ENCODE data around the gene PTPRB.

DNA sequence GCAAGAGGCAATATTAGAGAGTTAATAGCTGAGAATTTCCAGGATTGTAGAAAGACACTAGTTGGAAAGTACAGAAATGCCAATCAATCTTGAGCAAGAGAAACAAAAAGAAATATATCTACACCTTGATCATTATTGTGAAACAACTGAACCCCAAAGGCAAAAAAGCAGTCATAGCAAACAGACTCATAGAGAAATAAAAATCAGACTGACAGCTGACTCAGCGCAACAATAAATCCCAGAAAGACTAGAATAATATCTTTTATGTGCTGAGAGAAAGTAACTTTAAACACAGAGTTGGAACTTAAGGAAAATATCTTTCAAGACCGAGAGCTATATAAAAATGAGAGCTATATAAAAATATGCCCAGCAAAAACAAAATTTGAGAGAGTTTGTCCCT, 52.9 kb downstream of the PTPRB start:
- TF ChIP-seq, protein P1, sequence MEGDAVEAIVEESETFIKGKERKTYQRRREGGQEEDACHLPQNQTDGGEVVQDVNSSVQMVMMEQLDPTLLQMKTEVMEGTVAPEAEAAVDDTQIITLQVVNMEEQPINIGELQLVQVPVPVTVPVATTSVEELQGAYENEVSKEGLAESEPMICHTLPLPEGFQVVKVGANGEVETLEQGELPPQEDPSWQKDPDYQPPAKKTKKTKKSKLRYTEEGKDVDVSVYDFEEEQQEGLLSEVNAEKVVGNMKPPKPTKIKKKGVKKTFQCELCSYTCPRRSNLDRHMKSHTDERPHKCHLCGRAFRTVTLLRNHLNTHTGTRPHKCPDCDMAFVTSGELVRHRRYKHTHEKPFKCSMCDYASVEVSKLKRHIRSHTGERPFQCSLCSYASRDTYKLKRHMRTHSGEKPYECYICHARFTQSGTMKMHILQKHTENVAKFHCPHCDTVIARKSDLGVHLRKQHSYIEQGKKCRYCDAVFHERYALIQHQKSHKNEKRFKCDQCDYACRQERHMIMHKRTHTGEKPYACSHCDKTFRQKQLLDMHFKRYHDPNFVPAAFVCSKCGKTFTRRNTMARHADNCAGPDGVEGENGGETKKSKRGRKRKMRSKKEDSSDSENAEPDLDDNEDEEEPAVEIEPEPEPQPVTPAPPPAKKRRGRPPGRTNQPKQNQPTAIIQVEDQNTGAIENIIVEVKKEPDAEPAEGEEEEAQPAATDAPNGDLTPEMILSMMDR (IDR thresholded peaks at IDR 0.05 in 8 of 11, conservative IDR thresholded peaks at IDR 0.05 in 3 of 11), result no peak
- no peak for TF ChIP-seq POLR2A (IDR thresholded peaks at IDR 0.05)

Measured in spleen (tissue), 7 donors.